HUES64 (cell line): ENCODE results near the gene KRT85.

Source experiments
- H3K27ac ChIP-seq: 2 replicates; pipeline ENCODE4 v1.7.0; 2013; ENCODE audit warnings: low read depth, low read length, inconsistent platforms
- H3K27me3 ChIP-seq: 2 replicates; pipeline ENCODE4 v1.6.1; 2013; ENCODE audit warnings: mild to moderate bottlenecking, low read length; ENCODE audit not compliant: insufficient read depth
- H3K36me3 ChIP-seq: 2 replicates; pipeline ENCODE4 v1.6.1; 2013; ENCODE audit warnings: mild to moderate bottlenecking, low read length; ENCODE audit not compliant: insufficient read depth
- H3K4me1 ChIP-seq: 2 replicates; pipeline ENCODE4 v1.6.1; 2013; ENCODE audit warnings: mild to moderate bottlenecking, low read length, moderate library complexity; ENCODE audit not compliant: insufficient read depth
- H3K4me3 ChIP-seq: 2 replicates; pipeline ENCODE4 v1.5.1; 2013; ENCODE audit warnings: mild to moderate bottlenecking, low read length, moderate library complexity
- H3K9ac ChIP-seq: 2 replicates; pipeline ENCODE4 v1.6.1; 2013; ENCODE audit warnings: mild to moderate bottlenecking, low read depth, low read length
- H3K9me3 ChIP-seq: 2 replicates; pipeline ENCODE4 v1.6.1; 2013; ENCODE audit warnings: low read depth, low read length; ENCODE audit not compliant: insufficient read depth
- WGBS: fragments of 150-250, 120-280 bp; methylation state at CpG from one replicate; pipeline ENCODE4 v1.1.7; 2013; ENCODE audit warnings: missing lambda C conversion rate; 5-methylcytosine and 5-hydroxymethylcytosine counted together

The KRT85 gene

GRCh38 chr12:52380271-52380694 lies 13.0 kb upstream of the KRT85 start:
- Histone ChIP-seq H3K9ac (no peak overlapping the region), H3K9me3 (no peaks in the 10 kb centered on the region), H3K36me3 (no peaks in the 10 kb centered on the region), H3K4me1 (no peaks in the 10 kb centered on the region), H3K4me3 (no peak overlapping the region), H3K27ac (no peak overlapping the region), H3K27me3 (peaks cover 3% of the 10 kb centered on the region; the same call in 1 of the 2 replicates)
- WGBS, result 58% methylated on average over 15 of the region's 15 CpGs

DNA sequence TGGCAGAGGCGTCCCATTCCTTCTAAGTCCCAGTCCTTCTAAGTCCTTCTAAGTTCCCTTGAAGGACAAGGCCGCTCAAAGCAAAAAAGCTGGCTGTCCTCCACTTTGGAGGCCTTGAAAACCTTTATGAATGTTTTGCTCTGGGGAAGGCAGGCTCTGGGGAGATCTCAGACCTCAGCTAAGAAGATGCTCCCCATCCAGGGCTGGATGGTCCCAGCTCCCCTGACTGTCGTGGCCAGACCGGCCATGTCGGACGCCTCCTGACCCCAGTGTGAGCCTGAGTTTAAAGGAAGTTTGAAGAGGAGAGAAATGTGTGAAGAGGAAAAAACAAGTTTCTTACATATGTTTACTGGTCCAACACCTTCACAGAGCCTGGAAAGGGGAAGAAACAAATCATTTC lies 12.3 kb upstream of the KRT85 start:
- Histone ChIP-seq H3K27ac (no peak overlapping the region), H3K9me3 (no peaks in the 10 kb centered on the region), H3K36me3 (no peaks in the 10 kb centered on the region), H3K9ac (no peak overlapping the region), H3K27me3 (peaks cover 3% of the 10 kb centered on the region; the same call in 1 of the 2 replicates), H3K4me3 (no peak overlapping the region), H3K4me1 (no peaks in the 10 kb centered on the region)
- WGBS, result 94% methylated on average over 6 of the region's 6 CpGs

DNA sequence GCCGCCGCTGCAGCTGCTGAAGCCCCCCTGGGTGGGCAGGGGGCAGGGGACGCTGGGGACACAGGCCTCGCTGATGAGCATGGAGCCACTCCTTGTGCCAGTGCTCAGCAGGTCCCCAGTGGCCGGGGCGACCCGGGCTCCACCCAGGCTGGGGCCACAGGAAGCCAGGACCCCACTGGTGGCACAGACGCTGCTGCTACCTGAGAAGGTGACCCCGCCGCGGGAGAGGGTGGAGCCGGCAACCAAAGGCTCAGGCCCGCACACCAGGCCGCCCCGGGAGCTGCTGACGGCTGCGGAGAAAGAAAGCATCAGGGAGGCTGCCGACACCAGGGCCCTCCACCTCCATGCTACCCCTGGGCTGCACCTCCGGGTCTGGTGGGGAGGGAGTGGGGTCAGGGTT lies 10.8 kb upstream of the KRT85 start:
- Histone ChIP-seq H3K9me3 (no peaks in the 10 kb centered on the region), H3K9ac (no peak overlapping the region), H3K4me3 (no peak overlapping the region), H3K4me1 (no peaks in the 10 kb centered on the region), H3K36me3 (no peaks in the 10 kb centered on the region), H3K27ac (no peak overlapping the region), H3K27me3 (peaks cover 3% of the 10 kb centered on the region; the same call in 1 of the 2 replicates)
- 89% methylated on average over 17 of the region's 19 CpGs for WGBS

- Histone ChIP-seq H3K27ac (no peak overlapping the region), H3K4me1 (no peaks in the 10 kb centered on the region), H3K9me3 (no peaks in the 10 kb centered on the region), H3K9ac (no peak overlapping the region), H3K4me3 (no peak overlapping the region), H3K36me3 (no peaks in the 10 kb centered on the region), H3K27me3 (peaks cover 3% of the 10 kb centered on the region; the same call in 1 of the 2 replicates)
- WGBS, result 94% methylated on average over 8 of the region's 8 CpGs
These were observed 10.0 kb upstream of the KRT85 start for GRCh38 chr12:52377266-52377665.

DNA sequence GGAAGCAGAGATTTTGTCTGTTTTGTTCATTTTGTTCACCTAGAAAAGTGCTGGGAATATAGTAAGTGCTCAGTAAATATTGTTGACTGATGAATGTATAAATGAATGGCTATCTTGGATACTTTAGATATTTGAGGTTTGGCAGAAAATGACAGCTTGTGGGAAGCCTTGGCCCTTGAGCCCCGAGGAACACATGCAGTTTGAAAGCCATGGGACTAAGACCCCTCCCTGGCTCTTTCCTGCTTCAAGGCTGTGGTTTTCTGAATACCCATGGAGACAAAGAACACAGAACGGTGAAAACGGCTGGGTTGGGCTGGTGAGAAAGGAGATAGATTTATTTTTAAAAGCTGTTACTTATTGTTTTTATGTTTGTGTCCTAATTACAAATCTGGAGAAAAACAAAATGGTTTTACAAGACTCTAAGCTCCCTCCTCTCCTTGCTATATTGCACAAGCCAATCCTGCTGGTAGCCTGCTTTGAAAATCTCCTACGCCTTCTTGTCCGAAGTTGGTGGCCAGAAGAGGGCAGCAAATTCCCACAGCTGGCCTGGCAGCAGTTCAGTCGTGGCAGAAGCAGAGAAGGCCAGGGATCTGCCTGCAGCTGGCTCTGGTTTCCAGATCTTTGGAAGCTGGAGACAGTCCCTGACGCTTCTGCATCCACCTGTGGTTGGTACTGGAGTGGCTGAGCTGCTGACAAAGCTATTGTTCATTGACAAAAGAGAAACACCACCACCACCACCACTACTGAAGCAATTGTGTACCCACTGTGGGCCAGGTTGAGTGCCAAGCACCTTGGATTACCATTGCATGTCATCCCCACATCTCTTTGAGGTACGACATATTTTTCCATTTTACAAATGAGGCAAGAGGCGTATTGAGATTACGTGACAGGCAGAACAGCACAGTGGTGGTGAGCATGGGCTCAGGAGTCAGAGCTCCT lies 5.2 kb upstream of the KRT85 start:
- WGBS, result 48% methylated on average over 10 of the region's 10 CpGs
- Histone ChIP-seq H3K9ac (no peak overlapping the region), H3K27ac (no peak overlapping the region), H3K27me3 (no peaks in the 10 kb centered on the region), H3K36me3 (no peaks in the 10 kb centered on the region), H3K9me3 (no peaks in the 10 kb centered on the region), H3K4me1 (no peaks in the 10 kb centered on the region), H3K4me3 (no peak overlapping the region)

- Histone ChIP-seq H3K27me3 (no peaks in the 10 kb centered on the region), H3K9ac (no peak overlapping the region), H3K9me3 (no peaks in the 10 kb centered on the region), H3K4me1 (no peaks in the 10 kb centered on the region), H3K27ac (no peak overlapping the region), H3K36me3 (no peaks in the 10 kb centered on the region), H3K4me3 (no peak overlapping the region)
- 93% methylated on average over 3 of the region's 3 CpGs for WGBS
These were observed 4.4 kb upstream of the KRT85 start for GRCh38 chr12:52371716-52372115.

DNA sequence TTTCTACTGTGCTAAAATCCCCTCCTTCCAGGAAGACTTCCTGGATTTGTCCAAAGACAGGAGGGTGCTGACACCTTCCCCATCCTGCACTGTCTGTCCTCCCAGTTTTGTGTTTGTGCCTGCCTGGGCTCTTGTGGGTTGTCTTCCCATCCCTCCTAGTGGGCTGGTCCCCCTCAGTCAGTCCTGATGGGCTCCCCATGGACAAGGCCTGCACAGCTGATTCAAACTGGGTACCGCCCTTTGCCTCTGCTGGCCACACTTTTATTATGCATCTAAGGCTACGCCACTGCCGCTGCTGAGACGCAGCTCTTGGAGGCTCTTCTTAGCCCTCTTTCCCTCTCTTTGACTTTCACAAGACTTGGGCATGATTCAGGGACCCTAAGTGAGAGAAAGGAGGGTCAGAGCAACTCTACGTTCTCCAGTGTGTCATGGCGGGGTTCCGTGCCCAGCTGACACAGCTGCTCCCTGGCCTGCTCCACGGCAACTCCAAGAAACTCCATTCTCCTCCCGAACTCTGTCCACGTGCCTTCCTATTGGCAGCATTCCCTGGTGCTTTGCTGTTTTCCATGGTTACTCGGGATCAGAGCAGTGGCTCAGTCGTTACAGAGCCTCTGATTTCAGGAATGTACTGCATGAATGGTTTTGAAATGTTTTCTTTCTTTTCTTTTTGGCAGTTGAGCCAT lies 3.8 kb upstream of the KRT85 start:
- Histone ChIP-seq H3K9me3 (no peaks in the 10 kb centered on the region), H3K4me1 (no peaks in the 10 kb centered on the region), H3K36me3 (no peaks in the 10 kb centered on the region), H3K4me3 (no peak overlapping the region), H3K27me3 (no peaks in the 10 kb centered on the region), H3K9ac (no peak overlapping the region), H3K27ac (no peak overlapping the region)
- WGBS, result 85% methylated on average over 12 of the region's 12 CpGs

- H3K27me3 ChIP-seq, result no peaks in the 10 kb centered on the region
- no peaks in the 10 kb centered on the region for H3K9me3 ChIP-seq
- H3K27ac ChIP-seq, result no peak overlapping the region
- no peak overlapping the region for H3K9ac ChIP-seq
- 86% methylated on average over 6 of the region's 6 CpGs for WGBS
- no peak overlapping the region for H3K4me3 ChIP-seq
- H3K4me1 ChIP-seq, result no peaks in the 10 kb centered on the region
- no peaks in the 10 kb centered on the region for H3K36me3 ChIP-seq
These were observed 2.5 kb upstream of the KRT85 start for GRCh38 chr12:52369809-52370208.

- Histone ChIP-seq H3K9me3 (no peaks in the 10 kb centered on the region), H3K4me3 (no peak overlapping the region), H3K4me1 (no peaks in the 10 kb centered on the region), H3K27ac (no peak overlapping the region), H3K27me3 (no peaks in the 10 kb centered on the region), H3K36me3 (no peaks in the 10 kb centered on the region), H3K9ac (no peak overlapping the region)
- no CpG with 5 or more reads among the region's 3 CpGs for WGBS
These were observed 1.9 kb upstream of the KRT85 start for GRCh38 chr12:52369211-52369610.

DNA sequence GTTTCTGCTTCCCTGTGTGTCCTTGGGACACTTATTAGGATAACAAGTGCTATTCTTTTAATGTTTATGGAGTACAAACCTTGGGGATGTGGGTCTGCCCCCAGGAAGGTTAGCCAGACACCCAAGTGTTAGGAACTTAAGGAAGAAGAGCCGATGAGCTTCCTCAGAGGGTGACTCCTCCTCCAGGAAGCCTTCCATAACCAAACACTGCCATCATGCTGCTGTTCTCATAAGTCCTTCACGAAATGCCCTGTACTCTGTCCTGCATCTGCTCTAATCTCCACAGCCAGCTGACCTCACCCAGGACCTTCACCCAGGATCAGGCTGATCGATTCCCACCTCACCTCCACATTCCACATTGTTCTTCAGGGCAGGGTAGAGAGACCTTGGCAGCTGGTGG lies 1.2 kb upstream of the KRT85 start:
- Histone ChIP-seq H3K4me3 (no peak overlapping the region), H3K36me3 (no peaks in the 10 kb centered on the region), H3K27me3 (no peaks in the 10 kb centered on the region), H3K4me1 (no peaks in the 10 kb centered on the region), H3K27ac (no peak overlapping the region), H3K9ac (no peak overlapping the region), H3K9me3 (no peaks in the 10 kb centered on the region)
- 53% methylated on average over 3 of the region's 3 CpGs for WGBS

DNA sequence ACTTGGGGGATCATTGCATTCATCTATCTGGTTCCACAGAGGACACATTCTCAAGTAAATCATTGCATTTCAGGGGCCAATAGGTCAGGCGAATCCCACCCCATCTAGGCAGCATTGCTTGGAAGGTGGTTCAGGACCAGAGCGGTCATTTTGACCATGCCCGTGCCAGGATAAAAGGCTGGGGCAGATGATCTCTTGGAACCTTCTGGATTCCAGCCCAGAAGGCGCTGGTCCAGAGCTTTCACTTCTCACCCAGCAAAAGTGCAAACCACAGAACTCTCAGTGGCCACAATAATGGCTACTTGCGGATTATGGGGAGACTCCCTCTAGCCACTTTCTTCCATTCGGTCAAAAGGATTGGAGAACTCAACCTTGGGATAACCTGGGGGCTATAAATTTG lies 595 bp upstream of the KRT85 start:
- no peaks in the 10 kb centered on the region for H3K9me3 ChIP-seq
- 95% methylated on average over 6 of the region's 6 CpGs for WGBS
- H3K9ac ChIP-seq, result no peak overlapping the region
- H3K27me3 ChIP-seq, result no peaks in the 10 kb centered on the region
- no peaks in the 10 kb centered on the region for H3K4me1 ChIP-seq
- no peak overlapping the region for H3K27ac ChIP-seq
- no peaks in the 10 kb centered on the region for H3K36me3 ChIP-seq
- no peak overlapping the region for H3K4me3 ChIP-seq
